Neural cell (in vitro differentiated cells): ENCODE data around the gene TTPAL. TPM values are rescaled to one million over a fixed set of nuclear protein-coding genes. Genes with fewer than 3 reads are reported as not detected.

Experiments used
- H2AFZ ChIP-seq: fragments of 200-600, 300-800 bp; sonication (generic), shearing (Covaris generic); 2 replicates; pipeline ENCODE4 v1.6.0; 2014; ENCODE audit warnings: low read depth, mild to moderate bottlenecking, antibody characterized with exemption, low read length, moderate library complexity
- H3F3A ChIP-seq: fragments of 200-600 bp; shearing (Covaris generic); 2 replicates; pipeline ENCODE4 v1.6.1; 2016; ENCODE audit warnings: mild to moderate bottlenecking, moderate library complexity, mixed read lengths, antibody characterized with exemption, low read length; ENCODE audit not compliant: insufficient read depth, poor library complexity, severe bottlenecking
- H3K27ac ChIP-seq: fragments of 200-600, 300-800 bp; sonication (generic), shearing (Covaris generic); 2 replicates; pipeline ENCODE4 v1.5.1; 2014; ENCODE audit warnings: mild to moderate bottlenecking, low read length, moderate library complexity
- H3K27me3 ChIP-seq: fragments of 300-800, 200-600 bp; sonication (generic), shearing (Covaris generic); 2 replicates; pipeline ENCODE4 v1.6.0; 2014; ENCODE audit warnings: mild to moderate bottlenecking, low read depth, low read length, moderate library complexity; ENCODE audit not compliant: insufficient read depth
- H3K36me3 ChIP-seq: fragments of 300-800, 200-600 bp; sonication (generic), shearing (Covaris generic); 2 replicates; pipeline ENCODE4 v1.5.1; 2014; ENCODE audit warnings: mild to moderate bottlenecking, antibody characterized with exemption, low read length, moderate library complexity; ENCODE audit not compliant: insufficient read depth
- H3K4me2 ChIP-seq: fragments of 300-800, 200-600 bp; sonication (generic), shearing (Covaris generic); 2 replicates; pipeline ENCODE4 v1.6.0; 2014; ENCODE audit warnings: mild to moderate bottlenecking, low read length
- H3K4me3 ChIP-seq: fragments of 300-800, 200-600 bp; sonication (generic), shearing (Covaris generic); 2 replicates; pipeline ENCODE4 v1.5.1; 2014; ENCODE audit warnings: mild to moderate bottlenecking, low read length, moderate library complexity
- H3K79me2 ChIP-seq: fragments of 200-600 bp; shearing (Covaris generic); replicated peaks from 2 replicates; pipeline ENCODE4 v1.6.0; 2014; ENCODE audit warnings: mild to moderate bottlenecking, low read length, moderate library complexity; ENCODE audit not compliant: insufficient read depth
- H3K9ac ChIP-seq: fragments of 300-800, 200-600 bp; sonication (generic), shearing (Covaris generic); 2 replicates; pipeline ENCODE4 v1.6.1; 2016; ENCODE audit warnings: mild to moderate bottlenecking, low read length, mixed read lengths
- H3K9me2 ChIP-seq: fragments of 200-600 bp; shearing (Covaris generic); 2 replicates; pipeline ENCODE4 v1.6.1; 2016; ENCODE audit warnings: mild to moderate bottlenecking, low read length, mixed read lengths; ENCODE audit not compliant: insufficient read depth
- H3K9me3 ChIP-seq: fragments of 200-600, 300-800 bp; sonication (generic), shearing (Covaris generic); 2 replicates; pipeline ENCODE4 v1.6.1; 2016; ENCODE audit warnings: mild to moderate bottlenecking, mixed run types, low read length, moderate library complexity, mixed read lengths
- H4K20me1 ChIP-seq: fragments of 200-600 bp; shearing (Covaris generic); 2 replicates; pipeline ENCODE4 v1.6.1; 2016; ENCODE audit warnings: mild to moderate bottlenecking, mixed run types; ENCODE audit not compliant: insufficient read depth
- EP300 ChIP-seq: fragments of 450-650 bp; conservative IDR thresholded peaks from 2 replicates; pipeline ENCODE4 v1.6.1; 2014; ENCODE audit warnings: antibody characterized with exemption, mild to moderate bottlenecking, moderate library complexity; ENCODE audit not compliant: poor library complexity, severe bottlenecking
- EZH2 ChIP-seq: fragments of 200-600, 300-800 bp; shearing (Covaris generic), sonication (generic); IDR thresholded peaks from 2 replicates; pipeline ENCODE4 v1.6.1; 2014; ENCODE audit warnings: antibody characterized with exemption, low read length, borderline replicate concordance, mild to moderate bottlenecking; ENCODE audit not compliant: insufficient read depth, poor library complexity, severe bottlenecking
- MXI1 ChIP-seq: fragments of 450-650 bp; conservative IDR thresholded peaks from 2 replicates; pipeline ENCODE4 v1.6.1; 2014; ENCODE audit warnings: antibody characterized with exemption, mild to moderate bottlenecking; ENCODE audit not compliant: poor library complexity, severe bottlenecking
- POLR2AphosphoS5 ChIP-seq: IDR thresholded peaks from 2 replicates; pipeline ENCODE4 v1.6.1; 2012
- RAD21 ChIP-seq: fragments of 450-650 bp; conservative IDR thresholded peaks from 2 replicates; pipeline ENCODE4 v1.6.1; 2014; ENCODE audit warnings: antibody characterized with exemption, mild to moderate bottlenecking, moderate library complexity
- REST ChIP-seq: IDR thresholded peaks from 2 replicates; pipeline ENCODE4 v1.6.1; 2012; ENCODE audit warnings: borderline replicate concordance
- SMC3 ChIP-seq: fragments of 450-650 bp; conservative IDR thresholded peaks from 2 replicates; pipeline ENCODE4 v1.6.1; 2014; ENCODE audit warnings: antibody characterized with exemption, mild to moderate bottlenecking, moderate library complexity; ENCODE audit not compliant: poor library complexity
- TAF1 ChIP-seq: IDR thresholded peaks from 2 replicates; pipeline ENCODE4 v1.6.1; 2012; ENCODE audit warnings: low read depth
- polyA plus RNA-seq: library from polyadenylated mRNA; depleted of rRNA; stranded (reverse); fragments of >200 nt; gene quantifications from 2 replicates; pipeline ENCODE4 v1.2.3, GENCODE V29; 2014
- TF ChIP-seq, protein P1 (sequence below): fragments of 450-650 bp; IDR thresholded peaks from 2 replicates; pipeline ENCODE4 v1.5.1; 2014; ENCODE audit warnings: antibody characterized with exemption, mild to moderate bottlenecking, moderate library complexity; ENCODE audit not compliant: poor library complexity, severe bottlenecking

Gene TTPAL
- polyA plus RNA-seq, 1 donor from 2014 or later: 11.2 TPM

GRCh38 chr20:44495257-44495656, 19.6 kb downstream of the TTPAL start:
- no peak for TF ChIP-seq REST
- no peak for TF ChIP-seq TAF1
- TF ChIP-seq SMC3: no peak
- no peak for TF ChIP-seq POLR2AphosphoS5
- no peak for TF ChIP-seq EZH2
- TF ChIP-seq RAD21: no peak
- TF ChIP-seq EP300: no peak
- TF ChIP-seq, protein P1, sequence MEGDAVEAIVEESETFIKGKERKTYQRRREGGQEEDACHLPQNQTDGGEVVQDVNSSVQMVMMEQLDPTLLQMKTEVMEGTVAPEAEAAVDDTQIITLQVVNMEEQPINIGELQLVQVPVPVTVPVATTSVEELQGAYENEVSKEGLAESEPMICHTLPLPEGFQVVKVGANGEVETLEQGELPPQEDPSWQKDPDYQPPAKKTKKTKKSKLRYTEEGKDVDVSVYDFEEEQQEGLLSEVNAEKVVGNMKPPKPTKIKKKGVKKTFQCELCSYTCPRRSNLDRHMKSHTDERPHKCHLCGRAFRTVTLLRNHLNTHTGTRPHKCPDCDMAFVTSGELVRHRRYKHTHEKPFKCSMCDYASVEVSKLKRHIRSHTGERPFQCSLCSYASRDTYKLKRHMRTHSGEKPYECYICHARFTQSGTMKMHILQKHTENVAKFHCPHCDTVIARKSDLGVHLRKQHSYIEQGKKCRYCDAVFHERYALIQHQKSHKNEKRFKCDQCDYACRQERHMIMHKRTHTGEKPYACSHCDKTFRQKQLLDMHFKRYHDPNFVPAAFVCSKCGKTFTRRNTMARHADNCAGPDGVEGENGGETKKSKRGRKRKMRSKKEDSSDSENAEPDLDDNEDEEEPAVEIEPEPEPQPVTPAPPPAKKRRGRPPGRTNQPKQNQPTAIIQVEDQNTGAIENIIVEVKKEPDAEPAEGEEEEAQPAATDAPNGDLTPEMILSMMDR: no peak
- TF ChIP-seq MXI1: no peak
- no peaks in the 10 kb centered on the region for H3K9me3 ChIP-seq
- H3K27me3 ChIP-seq: no peaks in the 10 kb centered on the region
- no peaks in the 10 kb centered on the region for H3K36me3 ChIP-seq
- no peaks in the 10 kb centered on the region for H3K79me2 ChIP-seq
- no peak overlapping the region for H3K4me2 ChIP-seq
- no peaks in the 10 kb centered on the region for H3K9me2 ChIP-seq
- H2AFZ ChIP-seq: no peak overlapping the region
- no peaks in the 10 kb centered on the region for H4K20me1 ChIP-seq
- no peak overlapping the region for H3K4me3 ChIP-seq
- no peak overlapping the region for H3K27ac ChIP-seq
- no peaks in the 10 kb centered on the region for H3F3A ChIP-seq
- H3K9ac ChIP-seq: no peak overlapping the region

DNA sequence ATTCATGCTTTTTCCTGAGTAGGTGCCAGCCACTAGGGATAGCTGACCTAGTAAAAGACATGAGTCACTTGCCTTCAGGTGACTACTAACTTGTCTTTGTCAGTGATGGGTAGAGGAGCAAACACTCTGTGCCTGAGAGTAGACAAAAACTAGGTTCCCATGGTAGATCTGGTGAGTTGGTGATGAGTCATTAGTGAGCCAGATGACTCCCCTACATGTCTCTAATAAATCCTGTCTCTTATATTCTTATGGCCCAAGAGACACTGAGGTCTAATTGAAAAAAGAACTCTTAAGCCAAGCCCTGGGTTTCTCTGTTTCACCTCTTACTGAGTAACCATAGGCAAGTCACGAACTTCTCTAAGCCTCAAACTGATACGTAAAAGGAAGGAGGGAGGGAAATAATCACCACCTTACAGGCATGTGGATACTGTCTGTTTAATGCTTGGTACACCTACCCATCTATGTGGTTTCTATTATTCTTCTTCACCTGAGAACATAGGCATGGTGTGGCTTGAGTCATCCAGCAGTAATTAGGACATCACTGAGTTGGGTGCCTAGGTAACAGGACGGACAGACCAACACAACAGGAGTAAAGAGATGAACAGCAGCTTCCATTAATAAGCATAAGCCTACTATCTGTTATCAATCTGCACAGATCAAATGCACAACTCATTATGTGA, 20.3 kb downstream of the TTPAL start:
- Histone ChIP-seq H3K9me2 (no peaks in the 10 kb centered on the region), H3K36me3 (no peaks in the 10 kb centered on the region), H3K9me3 (no peaks in the 10 kb centered on the region), H3K4me2 (no peak overlapping the region), H3K9ac (no peak overlapping the region), H3K27ac (no peak overlapping the region), H4K20me1 (no peaks in the 10 kb centered on the region), H3F3A (no peaks in the 10 kb centered on the region), H3K4me3 (no peak overlapping the region), H3K27me3 (no peaks in the 10 kb centered on the region), H2AFZ (no peak overlapping the region), H3K79me2 (no peaks in the 10 kb centered on the region)
- TF ChIP-seq POLR2AphosphoS5 (no peak), SMC3 (no peak), TAF1 (no peak), EZH2 (no peak), REST (no peak), EP300 (no peak), MXI1 (no peak)
- TF ChIP-seq, protein P1: no peak
